ENCODE results near the gene MAN2B1. TPM values are rescaled to one million over a fixed set of nuclear protein-coding genes. Genes with fewer than 3 reads are reported as not detected.

Gene MAN2B1
- total RNA-seq, 4 donors from 2014 or later = 51.9 to 84.2 (median 68.0) TPM

DNA sequence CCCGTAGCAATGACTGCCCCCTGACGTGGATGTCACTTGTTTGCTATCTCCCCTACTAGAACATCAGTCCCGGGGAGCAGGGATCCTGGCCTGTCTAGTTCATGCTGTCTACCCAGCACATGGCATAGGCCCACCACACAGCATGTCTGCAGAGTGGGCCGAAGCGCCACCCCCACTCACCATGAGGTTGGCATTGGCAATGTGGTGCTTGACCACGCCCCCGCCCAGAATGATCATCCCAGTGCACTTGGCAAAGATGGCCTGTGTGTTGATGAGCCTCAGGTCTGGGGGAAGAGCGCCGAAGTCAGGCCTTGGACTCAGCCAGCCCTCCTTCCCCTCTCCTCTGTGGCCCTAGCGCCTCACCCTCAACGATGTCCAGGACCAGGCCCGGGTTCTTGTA lies 10.4 kb upstream of the MAN2B1 start:
- TF ChIP-seq, protein P1, sequence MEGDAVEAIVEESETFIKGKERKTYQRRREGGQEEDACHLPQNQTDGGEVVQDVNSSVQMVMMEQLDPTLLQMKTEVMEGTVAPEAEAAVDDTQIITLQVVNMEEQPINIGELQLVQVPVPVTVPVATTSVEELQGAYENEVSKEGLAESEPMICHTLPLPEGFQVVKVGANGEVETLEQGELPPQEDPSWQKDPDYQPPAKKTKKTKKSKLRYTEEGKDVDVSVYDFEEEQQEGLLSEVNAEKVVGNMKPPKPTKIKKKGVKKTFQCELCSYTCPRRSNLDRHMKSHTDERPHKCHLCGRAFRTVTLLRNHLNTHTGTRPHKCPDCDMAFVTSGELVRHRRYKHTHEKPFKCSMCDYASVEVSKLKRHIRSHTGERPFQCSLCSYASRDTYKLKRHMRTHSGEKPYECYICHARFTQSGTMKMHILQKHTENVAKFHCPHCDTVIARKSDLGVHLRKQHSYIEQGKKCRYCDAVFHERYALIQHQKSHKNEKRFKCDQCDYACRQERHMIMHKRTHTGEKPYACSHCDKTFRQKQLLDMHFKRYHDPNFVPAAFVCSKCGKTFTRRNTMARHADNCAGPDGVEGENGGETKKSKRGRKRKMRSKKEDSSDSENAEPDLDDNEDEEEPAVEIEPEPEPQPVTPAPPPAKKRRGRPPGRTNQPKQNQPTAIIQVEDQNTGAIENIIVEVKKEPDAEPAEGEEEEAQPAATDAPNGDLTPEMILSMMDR (IDR thresholded peaks at IDR 0.05) = no peak
- no peak for TF ChIP-seq POLR2A (IDR thresholded peaks at IDR 0.05)
- H3K27ac ChIP-seq = no peak overlapping the region
- no peak overlapping the region for H3K4me3 ChIP-seq
- H3K36me3 ChIP-seq = peaks cover 0 to 74% (median 2%) of the 10 kb centered on the region in 3 donors
- DNase-seq = no peak
- H3K4me1 ChIP-seq = peaks cover 0 to 13% (median 0%) of the 10 kb centered on the region in 4 donors
- H3K9me3 ChIP-seq = no peaks in the 10 kb centered on the region
- H3K27me3 ChIP-seq = no peaks in the 10 kb centered on the region

DNA sequence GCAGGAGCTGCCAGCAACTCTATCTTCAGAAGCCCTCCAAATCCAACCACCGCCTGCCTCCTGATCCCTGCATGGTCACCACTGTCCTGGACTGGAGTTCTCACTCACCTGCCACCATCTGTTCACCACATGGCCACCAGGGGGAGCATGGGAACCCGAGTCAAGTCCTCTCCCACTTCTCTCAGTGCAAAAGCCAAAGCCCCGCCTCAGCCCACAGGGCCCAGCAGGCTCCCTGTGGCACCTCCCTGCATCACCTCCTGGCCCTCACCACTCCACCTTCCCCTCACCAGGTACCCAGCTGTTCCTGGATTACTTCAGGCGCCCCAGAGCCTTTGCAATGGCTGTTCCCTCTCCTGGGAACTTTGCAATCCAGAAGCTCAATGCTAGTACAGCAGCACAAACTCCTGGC lies 9.8 kb upstream of the MAN2B1 start:
- DNase-seq = peak; percentile 86 to 93 (median 87)
- H3K36me3 ChIP-seq = peaks cover 0 to 74% (median 2%) of the 10 kb centered on the region in 3 donors

DNA sequence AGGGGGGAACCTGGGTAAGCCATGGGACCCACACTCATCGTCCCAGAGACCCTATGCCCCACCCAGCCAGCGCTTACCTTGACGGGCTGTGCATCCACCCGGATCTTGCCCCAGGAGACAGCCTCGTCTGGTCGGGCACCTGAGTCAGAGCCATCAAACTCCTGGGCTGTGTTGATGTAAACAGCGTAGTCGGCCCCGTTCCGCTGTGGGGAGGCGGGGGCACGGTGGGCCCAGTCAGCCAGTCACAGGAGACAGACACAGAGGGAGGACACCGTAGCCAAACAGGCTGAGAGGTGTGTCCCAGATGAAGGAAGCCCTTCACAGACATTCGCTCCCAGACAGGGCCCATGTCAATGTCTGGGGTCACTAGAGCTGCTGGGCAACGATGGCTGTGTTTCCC lies 9.4 kb upstream of the MAN2B1 start:
- Histone ChIP-seq H3K36me3 (peaks cover 0 to 74% (median 2%) of the 10 kb centered on the region in 3 donors), H3K4me1 (peaks cover 0 to 14% (median 0%) of the 10 kb centered on the region in 4 donors), H3K27me3 (no peaks in the 10 kb centered on the region), H3K9me3 (no peaks in the 10 kb centered on the region), H3K27ac (no peak overlapping the region), H3K4me3 (no peak overlapping the region)
- TF ChIP-seq, protein P1 (IDR thresholded peaks at IDR 0.05) = no peak
- no peak for TF ChIP-seq POLR2A (IDR thresholded peaks at IDR 0.05)
- DNase-seq = no peak

More for the DNA sequence above, 9.8 kb upstream of the MAN2B1 start:
- H3K4me3 ChIP-seq = no peak overlapping the region
- peaks cover 0 to 13% (median 0%) of the 10 kb centered on the region in 4 donors for H3K4me1 ChIP-seq
- no peak overlapping the region for H3K27ac ChIP-seq
- H3K9me3 ChIP-seq = no peaks in the 10 kb centered on the region
- no peak for TF ChIP-seq POLR2A (IDR thresholded peaks at IDR 0.05)
- TF ChIP-seq, protein P1 (IDR thresholded peaks at IDR 0.05) = peak; percentile 77 to 88 (median 80)
- H3K27me3 ChIP-seq = no peaks in the 10 kb centered on the region

DNA sequence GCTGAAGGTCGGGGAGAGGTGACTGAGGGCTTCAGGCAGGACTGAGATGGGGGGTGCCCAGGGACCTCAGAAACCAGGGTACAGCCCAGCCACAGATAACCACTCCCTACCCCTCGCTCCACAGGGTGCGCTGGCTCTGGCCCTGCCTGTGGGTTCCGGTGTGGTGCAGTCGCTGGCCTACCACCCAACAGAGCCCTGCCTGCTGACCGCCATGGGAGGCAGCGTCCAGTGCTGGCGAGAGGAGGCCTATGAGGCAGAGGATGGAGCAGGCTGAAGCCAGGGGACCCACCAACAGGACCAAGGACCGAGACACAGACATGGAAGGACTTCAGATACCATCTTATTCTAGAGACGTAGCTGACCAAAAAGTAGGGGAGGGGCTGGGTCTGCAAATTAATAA lies 8.9 kb upstream of the MAN2B1 start:
- no peak for DNase-seq
- Histone ChIP-seq H3K9me3 (no peaks in the 10 kb centered on the region), H3K4me1 (peaks cover 0 to 14% (median 1%) of the 10 kb centered on the region in 4 donors), H3K27ac (no peak overlapping the region), H3K4me3 (no peak overlapping the region), H3K27me3 (no peaks in the 10 kb centered on the region), H3K36me3 (peaks cover 0 to 74% (median 2%) of the 10 kb centered on the region in 3 donors)
- TF ChIP-seq, protein P1 (IDR thresholded peaks at IDR 0.05) = no peak
- no peak for TF ChIP-seq POLR2A (IDR thresholded peaks at IDR 0.05)

DNA sequence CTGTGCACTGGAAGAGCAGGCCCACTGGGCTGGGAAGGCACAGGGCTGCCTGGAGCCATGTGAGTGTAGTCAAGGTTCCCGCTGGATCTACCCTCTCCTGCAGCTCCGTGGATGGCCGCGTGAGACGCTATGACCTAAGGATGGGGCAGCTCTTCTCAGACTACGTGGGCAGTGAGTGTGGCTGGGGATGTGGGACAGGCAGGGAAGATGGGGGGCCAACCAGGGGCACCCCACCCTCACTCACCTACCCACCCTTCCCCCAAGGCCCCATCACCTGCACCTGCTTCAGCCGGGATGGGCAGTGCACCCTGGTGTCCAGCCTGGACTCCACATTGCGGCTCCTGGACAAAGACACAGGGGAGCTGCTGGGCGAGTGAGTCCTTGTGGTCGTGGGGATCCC lies 6.2 kb upstream of the MAN2B1 start:
- H3K27me3 ChIP-seq = no peaks in the 10 kb centered on the region
- H3K4me1 ChIP-seq = peaks cover 0 to 24% (median 12%) of the 10 kb centered on the region in 4 donors
- TF ChIP-seq POLR2A (IDR thresholded peaks at IDR 0.05) = no peak
- TF ChIP-seq, protein P1 (IDR thresholded peaks at IDR 0.05) = no peak
- no peak overlapping the region for H3K4me3 ChIP-seq
- no peak overlapping the region for H3K27ac ChIP-seq
- H3K36me3 ChIP-seq = peaks cover 0 to 50% (median 0%) of the 10 kb centered on the region in 3 donors
- DNase-seq = peak in 1 of 3 donors; percentile 45
- H3K9me3 ChIP-seq = no peaks in the 10 kb centered on the region

Data from Peyer's patch (tissue), 4 donors.